GM21526 (cell line): ENCODE data around the gene BLACAT1.

Source experiments
- ATAC-seq: cut with Tn5 transposase; IDR thresholded peaks from one replicate; pipeline ENCODE4 v1.9.1; 2021; ENCODE audit warnings: moderate library complexity; ENCODE audit not compliant: unreplicated experiment, low FRiP score

Gene BLACAT1

DNA sequence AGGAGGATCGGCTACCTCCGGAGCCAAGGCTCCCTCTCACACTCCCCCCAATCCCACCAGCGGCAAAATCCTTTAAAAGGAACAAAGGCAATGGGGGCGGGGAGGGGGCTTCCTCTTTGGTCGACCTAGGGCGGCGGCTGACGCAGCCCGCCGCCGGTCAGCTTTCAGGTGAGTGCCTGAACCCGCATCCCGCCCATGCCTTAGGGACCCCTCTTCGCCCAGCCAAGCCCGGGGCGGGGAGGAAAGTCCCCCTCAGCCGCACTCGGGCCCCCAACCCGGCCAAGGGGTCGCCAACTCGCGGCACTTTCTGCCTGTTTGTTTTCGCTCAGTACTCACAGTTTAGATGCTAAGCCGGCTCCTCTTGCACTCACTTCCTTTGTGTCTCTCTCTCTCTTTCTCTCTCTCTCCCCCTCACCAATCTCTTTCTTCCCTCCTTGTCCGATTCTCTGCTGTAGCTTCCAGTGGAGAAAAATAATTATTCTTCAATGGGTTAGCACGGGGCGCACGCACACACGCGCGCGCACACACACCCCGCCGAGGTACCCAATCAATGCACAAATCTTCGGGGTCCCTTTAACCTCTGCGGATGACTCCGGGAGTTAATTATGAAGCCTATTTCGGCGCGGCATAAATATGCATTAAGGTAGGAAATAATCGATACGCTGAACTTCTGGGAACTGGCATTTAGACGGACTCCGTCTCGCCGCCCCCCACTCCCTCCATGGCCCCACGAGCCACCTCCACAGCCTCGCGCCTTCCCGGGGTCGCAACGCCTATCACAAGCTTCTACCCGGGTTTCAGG, at the start of gene BLACAT1:
Gene BLACAT1 (minus strand): TSS at position 465 of the 802 bp plus-strand sequence.
- ATAC-seq, result no peak

DNA sequence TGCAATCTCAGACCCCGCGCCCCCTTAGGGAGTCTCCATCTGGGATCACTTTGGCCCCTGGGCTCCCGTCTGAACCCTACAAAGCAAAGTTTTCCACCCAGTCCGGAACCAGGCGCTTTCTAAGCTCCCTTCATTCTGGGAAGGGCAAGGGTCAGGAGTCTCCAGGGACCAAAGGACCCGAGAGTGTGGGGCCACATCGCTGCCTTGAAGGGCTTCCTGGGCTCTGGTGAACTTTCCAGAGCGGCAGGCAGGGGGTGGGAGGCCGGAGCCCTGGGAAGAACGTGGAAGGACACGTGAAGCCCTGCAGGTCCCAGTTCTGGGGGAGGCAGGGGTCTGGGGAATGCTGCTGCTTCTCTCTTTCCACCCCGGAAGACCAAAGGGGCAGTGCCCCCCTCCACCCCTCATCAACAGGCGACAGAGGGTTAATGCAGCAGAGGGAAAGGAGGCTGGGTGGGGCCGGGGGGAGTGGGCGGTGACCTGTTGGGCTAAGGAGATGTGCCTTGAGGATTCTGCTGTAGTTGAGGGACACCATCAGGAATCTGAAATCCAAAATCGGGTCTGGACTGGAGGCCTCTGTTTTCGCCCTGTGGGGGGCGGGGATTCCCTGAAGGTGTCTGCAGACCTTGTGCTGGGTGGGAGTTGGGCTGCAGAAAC, 49.4 kb upstream of the BLACAT1 start:
- ATAC-seq, result no peak

DNA sequence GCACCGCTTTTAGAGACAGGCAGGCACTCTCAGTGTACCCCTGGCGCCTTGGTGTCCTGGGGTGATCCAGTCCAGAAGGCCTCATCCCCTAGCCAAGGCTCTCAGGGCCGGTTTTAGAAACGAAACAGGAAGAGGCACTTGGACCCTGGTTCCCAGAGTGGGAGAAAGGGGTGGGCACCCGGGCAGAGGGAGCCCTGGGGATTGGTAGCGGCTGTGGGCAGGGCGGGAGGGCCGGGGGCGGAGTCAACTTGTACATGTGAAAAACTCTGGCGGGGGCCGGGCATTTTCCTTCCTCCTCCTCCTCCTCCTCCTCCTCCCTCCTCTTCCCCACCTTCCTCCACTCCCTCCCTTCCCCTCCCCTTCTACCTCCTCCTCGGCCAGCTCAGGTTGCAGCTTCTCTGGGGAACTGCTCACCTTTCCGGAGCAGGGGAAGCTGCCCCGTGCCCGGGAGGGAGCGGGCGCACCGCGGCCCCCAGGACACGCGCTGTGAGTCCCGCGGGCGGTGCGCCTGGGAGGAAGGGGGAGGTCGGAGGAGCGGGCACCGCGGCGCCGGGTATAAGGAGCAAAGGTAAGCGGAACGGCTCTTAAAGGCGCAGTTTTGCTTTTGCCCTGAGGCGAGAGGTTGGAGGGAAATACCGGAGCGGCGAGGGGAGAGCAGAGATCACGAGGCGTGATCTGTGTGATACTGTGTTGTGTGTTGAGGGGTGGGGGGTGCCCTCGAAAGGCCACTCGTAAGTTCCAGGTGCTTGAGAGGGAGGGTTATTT, 48.6 kb upstream of the BLACAT1 start, which contains the start of gene CDK18:
Gene CDK18 (plus strand): TSS at position 359 of the 765 bp plus-strand sequence. CDS start 18,499 bp downstream, outside the sequence.
- no peak for ATAC-seq

DNA sequence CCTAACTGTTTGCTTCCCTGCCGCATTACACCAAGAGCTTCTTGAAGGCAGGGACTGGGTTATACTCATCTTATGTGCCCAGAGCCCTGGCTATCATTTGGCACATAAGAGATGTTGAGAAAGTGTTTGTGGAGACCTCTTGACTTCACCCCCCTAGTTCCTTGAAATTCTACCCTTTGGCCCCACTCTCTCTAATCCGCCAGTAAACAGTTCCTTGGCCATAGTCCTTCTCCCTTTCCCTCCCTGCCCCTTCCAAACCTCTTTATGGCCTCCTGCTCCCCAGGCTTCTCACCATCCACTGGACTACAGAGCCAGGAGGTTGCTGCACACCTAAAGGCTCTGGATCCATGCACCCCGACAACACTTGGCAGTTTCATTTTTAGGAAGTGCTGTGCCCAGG, 47.1 kb upstream of the BLACAT1 start:
- no peak for ATAC-seq

DNA sequence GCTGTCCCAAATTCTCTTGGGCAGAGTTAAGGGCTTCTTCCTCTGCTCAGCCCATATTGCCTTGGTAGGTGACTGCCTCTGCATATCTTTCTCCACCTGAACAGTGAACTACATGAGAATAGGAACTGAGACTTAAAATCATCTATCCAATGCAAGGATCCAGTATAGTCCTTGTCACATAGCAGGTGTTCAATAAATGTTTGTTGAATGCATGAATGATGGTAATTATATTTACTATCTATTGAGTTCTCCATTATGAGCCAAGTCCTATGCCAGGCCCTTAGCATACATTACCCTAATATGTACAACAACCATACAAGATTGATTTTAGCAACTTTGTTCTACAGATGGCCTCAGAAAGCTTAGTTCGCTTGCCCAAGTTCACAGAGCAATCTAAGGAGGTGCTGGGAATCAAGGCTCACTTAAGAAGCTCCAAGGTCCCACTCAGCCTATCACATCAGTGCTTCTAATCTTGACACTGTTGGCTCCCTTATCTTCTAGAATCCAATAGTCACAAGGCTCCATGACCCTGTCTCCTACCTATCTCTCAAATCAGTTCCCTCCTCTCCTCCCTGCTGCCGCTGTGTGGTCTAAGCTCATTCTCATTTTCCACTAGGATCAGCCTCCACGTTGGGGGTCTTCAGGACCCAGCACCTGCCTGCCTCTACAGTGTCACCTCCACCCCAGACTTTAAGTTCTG, 46.4 kb upstream of the BLACAT1 start:
- no peak for ATAC-seq

DNA sequence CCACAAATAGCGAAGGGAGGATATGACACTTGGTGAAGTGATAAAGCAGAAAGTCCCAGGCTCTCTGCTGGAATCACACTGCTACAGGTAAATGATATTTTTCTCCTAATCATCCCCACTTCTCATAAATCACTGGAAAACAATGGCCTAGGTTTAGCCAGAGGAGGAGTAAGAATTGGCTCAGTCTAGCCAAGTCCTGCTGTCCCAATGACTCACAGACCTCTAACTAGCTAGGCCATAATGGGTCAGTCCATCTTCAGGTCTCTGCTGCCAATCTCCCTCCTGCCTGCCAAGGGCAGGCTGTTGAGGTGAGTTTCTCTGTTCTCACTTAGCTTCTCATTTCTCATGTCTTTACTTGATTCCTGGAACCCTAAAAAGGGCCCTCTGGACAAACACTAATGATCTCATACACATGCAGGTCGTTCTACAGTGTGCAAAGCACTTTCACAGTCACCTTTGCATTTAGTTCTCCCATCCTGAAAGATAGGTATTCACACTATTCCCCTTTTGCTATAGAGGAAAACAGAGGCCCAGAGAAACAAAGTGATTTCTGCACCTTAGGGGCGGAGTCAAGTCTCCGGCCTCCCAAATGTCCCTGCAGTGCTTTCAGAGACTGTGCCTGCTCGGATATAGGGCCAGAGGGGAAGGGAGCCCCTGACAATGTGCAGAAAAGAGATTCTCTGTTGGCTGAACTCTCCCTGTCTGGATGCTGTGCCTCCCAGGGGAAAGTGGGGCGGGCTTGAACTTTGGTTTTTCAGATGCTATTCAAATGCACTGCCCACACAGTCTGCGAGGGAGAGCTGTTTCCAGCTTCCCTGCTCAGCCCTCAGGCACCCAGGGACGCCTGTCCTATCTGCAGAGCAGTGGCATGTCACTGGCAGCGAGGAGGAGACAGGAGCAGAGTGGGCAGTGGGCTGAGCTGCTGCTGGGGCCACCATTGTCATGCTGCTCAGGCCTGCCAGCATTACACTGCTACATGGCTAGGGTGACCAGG, 44.7 kb upstream of the BLACAT1 start:
- ATAC-seq, result no peak

DNA sequence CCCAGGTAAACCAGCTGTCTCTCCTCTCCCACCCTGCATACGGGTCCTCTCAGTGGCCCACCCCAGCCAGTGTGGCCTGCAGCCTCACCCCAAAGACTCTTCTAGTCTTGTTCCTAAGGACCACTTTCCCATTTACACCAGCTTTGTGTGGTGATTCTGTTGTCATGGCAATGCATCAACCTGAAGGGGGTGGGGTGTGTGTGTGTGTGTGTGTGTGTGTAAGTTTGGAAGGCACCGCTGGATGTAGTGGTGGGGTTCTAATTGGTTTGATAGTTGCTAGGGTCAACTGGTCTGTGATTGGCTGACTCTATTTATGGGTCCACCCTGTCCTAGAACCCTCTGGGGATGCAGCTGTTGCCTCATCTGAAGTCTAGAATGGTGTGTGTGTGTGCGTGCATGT, 43.9 kb upstream of the BLACAT1 start:
- no peak for ATAC-seq

DNA sequence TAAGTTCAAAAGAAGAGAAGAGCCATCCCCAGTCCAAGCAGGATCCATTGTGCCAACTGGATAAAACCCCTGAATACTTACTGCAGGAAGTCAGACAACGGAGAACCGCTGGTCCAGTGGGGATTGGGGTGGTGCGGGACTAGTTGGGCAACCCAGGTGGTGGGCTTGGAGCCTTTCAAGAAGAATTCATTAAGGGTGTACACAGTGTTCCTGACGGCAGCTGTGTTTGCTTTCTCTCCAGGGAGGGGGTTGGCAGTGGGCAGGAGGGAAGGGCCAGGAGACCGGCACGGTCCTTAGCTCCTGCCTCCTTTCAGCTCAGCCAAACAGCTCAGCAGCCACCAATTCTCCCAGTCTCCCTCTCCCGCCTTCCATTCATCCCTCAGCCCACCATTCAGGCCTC, 41.5 kb upstream of the BLACAT1 start:
- no peak for ATAC-seq

DNA sequence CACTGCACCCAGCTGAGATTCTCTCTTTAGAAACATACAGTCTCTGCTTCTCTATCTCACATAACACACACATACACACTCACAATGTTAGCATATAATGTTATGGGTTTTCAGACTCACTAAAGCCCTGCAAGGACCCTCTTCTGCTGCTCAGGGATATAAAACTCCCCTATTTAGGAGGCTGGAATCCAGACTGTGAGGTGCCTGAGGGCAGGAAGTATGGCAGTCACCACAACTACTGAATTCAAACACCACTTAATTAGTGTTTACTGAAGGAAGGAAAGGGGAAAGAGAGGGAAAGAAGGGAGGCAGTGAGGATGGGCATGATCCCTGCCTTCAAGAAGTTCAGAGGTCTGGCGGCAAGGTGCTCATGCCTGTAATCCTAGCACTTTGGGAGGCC, 40.8 kb upstream of the BLACAT1 start:
- ATAC-seq, result no peak

DNA sequence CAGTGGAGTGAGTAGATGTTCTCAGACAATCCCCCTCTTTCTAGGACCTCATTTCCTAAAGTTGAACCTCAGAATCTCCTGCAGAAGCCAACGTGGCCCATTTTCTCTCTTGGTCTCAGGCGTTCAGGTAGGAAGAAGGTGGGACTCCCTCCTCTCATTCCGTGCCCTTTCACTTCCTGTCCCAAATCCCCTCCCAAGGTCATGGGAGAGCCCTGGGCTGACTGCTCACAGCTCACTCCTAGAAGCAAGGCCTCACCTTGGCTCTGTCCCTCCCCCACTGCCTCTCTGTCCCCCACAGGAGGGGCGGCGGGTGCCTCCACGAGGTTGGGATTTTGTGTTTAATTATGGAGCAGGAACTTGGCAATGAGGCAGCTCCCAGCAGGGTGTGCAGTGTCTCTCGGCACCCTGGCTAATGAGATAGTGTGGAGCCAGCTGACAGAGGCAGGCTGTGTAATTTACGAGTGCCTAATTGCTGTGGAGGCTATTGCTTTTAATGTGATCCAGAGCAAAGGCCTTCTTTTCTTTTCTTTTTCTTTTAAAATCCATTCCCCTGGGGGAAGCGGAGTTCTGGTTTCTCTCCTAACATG, 39.5 kb upstream of the BLACAT1 start:
- ATAC-seq, result no peak

DNA sequence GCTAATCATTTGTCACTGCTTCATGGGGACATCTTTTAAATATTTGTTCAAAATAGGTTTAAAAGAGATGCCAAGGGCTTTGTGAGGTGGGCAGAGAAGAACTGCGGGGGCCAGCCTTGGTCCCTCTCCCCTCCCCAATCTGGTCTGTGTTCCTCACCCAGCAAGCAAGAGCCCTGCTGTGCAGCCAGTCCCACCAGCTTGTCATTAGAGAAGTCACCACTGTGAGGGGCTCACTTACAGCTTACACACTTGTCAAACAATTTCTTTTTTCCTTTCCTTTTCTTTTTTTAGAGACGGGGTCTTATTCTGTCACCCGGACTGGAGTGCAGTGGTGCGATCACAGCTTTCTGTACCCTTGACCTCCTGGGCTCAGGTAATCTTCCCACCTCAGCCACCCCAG, 38.3 kb upstream of the BLACAT1 start:
- no peak for ATAC-seq

DNA sequence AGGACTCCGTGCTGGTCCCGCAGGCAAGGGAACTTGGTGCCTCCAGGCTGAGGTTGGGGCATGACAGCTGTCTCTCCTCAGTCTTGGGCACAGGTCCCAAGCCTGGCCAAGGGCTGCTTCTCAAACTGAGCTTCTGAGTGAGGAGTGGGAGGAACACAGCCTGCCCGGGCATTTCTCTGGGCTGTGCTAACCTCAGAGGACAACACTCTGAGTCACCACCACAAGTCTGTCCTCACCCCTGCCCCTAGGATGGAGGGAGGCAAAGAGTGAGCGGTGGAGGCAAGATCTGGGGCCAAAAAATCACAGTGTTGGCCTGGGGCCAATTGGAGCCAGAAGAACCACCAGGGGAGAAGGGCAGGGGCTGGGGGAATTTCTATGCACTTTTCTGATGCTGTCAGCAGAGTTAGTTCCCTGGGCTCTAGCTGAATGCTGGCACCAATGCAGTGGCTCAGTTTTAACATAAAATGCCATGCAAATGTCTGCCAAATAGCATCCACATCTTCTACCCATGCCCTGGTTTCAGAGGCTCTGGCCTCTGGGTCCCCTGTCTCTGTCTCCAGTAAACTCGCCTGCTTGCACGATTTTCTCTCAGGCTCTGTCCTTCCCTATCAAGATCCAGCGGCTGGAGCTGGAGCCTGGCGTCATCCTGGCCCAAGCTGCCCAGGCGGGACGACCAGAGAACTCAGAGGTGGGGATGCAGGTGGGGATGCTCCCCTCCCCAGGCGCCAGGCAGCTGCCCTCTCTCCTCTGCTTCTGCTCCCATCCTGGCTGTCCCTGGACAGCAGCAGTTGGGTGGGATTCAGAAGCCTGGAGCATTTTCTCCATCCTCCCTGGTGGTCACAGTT, 37.6 kb upstream of the BLACAT1 start:
- no peak for ATAC-seq

DNA sequence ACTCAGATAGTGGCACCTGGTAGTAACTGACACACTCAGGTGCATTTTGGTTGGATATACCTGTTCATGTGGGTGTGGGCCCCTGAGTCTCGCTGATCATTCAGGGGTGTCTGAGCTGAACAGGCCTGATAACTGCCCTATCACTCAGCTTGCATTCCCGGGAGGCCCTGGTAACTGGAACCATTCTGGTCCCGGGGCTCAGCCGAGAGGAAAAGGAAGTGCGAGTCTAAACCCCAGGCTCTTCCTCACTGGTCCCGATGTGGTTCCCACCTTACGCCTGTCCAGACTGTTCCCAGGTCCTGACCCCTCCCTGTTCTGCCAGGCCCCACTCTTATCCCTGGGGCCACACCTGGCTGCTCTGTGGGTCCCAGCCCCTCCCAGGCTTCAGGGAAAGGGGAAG, 36.9 kb upstream of the BLACAT1 start:
- ATAC-seq, result no peak

DNA sequence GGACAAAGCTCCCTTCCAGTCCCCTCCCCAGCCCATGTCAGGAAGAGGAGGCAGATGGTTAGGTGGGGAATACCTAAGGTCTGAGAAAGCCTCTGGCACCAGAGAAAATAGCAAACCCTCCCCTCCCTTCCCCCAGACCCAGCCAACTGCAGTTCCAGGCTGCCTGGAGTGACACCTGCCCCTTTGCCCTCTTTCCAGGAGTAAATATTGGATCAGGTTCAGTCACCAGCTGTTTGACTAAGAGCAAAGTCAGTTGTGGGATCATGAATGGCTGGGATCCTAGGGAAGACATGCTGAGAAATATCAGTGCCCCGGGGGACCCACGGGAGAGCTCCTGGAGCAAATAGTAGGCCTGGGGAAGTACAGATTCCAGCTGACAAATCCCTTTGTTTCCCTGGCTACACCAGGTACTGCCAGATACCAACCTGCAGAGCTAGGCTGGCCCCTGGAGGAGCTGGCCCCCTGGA, 36.4 kb upstream of the BLACAT1 start:
- no peak for ATAC-seq

DNA sequence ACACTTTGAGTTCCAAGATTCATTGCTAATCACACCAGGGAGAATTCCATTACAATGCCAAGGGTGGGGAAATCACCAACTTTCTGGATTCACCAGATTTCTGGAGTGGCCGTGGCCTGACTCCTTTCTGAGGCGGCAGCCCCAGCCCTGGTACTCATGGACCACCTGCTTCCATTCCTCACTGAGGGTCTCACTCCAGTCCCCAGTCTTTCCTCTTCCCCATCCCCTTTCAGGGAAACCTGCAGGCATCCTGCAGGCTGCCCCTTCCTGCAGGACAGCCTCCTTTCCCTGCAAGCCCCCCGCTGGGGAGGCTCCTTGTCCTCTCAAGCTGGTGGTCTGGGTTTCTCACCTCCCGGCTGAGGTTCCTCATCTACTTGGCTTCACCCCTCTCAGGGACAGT, 35.9 kb upstream of the BLACAT1 start:
- no peak for ATAC-seq

DNA sequence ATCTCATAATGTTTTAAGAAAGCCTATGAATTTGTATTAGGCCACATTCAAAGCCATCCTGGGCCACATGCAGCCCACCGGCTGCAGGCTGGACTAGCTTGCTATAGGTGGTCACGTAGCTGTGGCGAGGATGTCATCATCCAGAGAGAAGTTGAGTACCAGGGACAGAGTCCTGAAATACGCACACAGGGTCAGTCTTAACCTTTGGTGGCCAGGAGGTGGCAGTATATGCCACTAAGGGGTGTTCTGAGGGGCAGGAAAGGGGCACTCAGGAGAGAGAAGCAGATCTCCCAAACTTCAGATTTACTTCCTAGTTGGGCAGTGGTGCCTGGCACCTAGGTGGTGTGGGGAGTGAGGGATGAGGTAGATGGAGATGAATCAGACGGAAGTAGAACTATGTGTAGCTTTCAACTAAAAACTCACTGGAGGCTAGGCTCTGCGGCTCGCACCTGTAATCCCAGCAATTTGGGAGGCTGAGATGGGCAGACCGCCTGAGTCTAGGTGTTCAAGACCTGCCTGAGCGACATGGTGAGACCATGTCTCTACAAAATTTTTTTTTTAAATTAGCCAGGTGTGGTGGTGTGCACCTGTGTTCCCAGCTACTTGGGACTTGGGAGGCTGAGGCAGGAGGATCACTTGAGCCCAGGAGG, 32.4 kb upstream of the BLACAT1 start:
- no peak for ATAC-seq

DNA sequence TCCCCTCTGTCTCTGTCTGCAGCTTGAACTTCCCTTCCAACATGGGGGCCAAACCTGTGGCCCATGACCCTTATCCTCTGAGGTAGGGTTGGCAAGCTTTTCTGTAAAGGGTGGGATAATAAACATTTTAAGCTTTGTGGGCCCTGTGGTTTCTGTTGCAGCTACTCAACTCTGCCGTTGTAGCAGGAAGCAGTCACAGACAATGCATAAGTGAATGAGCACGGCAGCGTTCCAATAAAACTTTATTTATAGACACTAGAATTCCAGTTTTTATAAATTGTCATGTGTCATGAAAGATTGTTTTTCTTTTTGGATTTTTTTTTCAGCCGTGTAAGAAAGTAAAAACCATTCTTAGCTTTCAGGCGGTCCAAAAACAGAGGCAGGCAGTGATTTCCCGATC, 30.4 kb upstream of the BLACAT1 start:
- ATAC-seq, result no peak
